T-helper 2 cell (primary cell): ENCODE data around the gene VWA8.
"Not testable (repeated sequence)": the region's sequence is repeated elsewhere in the genome, so short reads cannot be mapped to it uniquely, and the experiment has no call there.

Experiments used
- DNase-seq, 5 experiments: peaks; one replicate each; pipeline versions ENCODE4 v3.0.0 to v3.0.0-alpha.2; 2012 to 2022

The VWA8 gene

DNA sequence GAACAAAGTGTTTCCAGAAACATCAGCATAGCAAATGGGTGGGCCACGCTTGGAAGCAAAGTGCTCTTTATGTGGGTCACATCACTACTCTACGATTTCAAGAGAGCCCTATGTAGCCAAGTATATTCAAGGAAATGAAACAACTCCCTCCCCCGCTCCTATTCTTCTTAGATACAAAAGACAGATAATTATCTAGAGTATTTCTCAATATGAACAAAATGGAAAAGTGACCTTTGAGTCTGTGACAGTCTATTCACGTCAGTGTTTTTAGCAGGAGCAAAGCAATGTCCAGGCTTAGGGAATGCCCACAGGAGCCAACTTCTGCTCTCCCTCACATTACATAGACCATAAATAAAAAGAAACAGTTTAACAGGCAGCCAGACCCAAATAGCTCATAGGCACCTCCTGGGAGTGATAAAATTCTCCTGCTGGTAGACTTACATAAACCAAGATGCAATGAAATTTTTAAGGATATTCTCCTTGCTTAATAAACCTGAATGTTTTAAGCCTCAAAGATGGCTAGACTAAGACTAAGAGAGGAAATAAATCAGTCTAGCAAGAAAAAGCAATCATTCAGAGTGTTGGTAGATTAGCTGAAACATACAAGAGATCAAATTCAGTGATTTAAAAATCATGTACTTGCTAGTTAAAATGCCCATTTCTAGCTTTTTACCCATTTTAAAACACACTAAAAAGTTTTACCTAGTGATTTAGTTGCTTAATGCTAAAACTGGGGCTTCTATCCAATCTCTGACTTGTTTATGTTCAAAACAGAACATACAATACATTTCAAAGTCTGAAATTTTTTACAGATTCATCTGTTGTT lies 320.7 kb downstream of the VWA8 start:
- DNase-seq = no peak

- no peak for DNase-seq
These were observed 321.5 kb downstream of the VWA8 start for GRCh38 chr13:41639237-41639904.

DNA sequence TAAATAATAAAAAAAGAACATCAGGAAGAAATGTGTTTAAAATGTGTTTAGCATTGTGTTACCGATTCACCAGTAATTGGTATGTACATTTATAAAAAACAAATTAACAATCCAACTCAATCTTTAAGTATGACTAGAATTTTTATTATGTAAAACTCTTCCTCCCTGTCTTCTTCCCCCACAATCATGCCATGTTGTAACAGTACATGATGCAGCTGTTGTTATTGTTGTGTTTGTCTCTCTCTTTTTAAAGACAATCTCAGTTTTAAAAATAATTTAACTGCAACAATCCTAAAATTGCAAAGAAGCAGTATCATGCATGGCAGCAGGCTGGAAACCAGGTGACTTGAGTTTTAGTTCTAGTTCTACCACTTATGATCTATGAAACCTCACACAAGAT lies 323.3 kb downstream of the VWA8 start:
- no peak for DNase-seq

DNA sequence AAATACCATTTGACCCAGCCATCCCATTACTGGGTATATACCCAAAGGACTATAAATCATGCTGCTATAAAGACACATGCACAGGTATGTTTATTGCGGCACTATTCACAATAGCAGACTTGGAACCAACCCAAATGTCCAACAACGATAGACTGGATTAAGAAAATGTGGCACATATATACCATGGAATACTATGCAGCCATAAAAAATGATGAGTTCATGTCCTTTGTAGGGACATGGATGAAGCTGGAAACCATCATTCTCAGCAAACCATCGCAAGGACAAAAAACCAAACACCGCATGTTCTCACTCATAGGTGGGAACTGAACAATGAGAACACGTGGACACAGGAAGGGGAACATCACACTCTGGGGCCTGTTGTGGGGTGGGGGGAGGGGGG lies 323.9 kb downstream of the VWA8 start:
- DNase-seq = not testable (repeated sequence)

DNA sequence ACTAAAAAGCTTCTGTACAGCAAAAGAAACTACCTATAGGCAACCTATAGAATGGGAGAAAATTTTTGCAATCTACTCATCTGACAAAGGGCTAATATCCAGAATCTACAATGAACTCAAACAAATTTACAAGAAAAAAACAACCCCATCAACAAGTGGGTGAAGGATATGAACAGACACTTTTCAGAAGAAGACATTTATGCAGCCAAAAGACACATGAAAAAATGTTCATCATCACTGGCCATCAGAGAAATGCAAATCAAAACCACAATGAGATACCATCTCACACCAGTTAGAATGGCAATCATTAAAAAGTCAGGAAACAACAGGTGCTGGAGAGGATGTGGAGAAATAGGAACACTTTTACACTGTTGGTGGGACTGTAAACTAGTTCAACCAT lies 324.3 kb downstream of the VWA8 start:
- DNase-seq = not testable (repeated sequence)

DNA sequence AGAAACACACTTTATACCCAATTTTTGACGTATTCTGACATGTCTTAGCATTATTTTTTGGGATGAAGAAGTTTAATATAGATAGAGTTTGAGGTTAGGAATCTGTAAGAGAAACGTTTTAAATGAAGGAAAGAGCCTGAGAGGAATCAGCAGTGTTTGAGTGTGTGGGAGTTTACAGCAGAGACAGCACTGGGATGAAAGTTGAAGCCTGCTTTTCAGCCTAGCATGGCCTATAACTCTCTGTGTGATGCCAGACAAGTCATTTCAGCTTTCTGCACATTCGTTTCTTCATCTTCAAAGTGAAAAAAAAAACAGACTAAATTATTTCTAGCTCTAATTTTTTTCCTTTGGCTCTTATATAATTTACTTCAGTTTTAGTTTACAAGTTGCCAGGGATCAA lies 326.5 kb downstream of the VWA8 start:
- DNase-seq = no peak

GRCh38 chr13:41633776-41634175 lies 327.1 kb downstream of the VWA8 start:
- no peak for DNase-seq

- no peak for DNase-seq
These were observed 329.5 kb downstream of the VWA8 start for GRCh38 chr13:41631296-41631965.

DNA sequence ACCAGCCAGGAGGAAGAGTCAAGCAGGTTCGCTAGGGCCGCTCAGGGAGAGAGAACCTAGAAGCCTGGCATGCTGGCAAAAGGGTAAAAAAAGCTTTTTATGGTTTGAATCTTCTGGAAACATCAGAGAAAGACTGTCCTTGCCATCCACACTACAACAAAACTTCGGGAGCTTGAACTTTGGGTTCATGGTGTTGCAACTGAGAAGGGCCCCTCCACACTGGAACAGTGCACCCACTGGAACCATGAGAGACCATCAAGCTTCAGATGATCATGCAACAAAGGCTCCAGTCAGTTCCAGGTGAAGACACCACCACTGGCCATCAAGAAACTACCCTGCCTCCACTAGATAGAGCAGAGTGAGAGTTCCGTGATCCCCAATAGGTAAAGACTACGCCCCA lies 333.5 kb downstream of the VWA8 start:
- DNase-seq = no peak

DNA sequence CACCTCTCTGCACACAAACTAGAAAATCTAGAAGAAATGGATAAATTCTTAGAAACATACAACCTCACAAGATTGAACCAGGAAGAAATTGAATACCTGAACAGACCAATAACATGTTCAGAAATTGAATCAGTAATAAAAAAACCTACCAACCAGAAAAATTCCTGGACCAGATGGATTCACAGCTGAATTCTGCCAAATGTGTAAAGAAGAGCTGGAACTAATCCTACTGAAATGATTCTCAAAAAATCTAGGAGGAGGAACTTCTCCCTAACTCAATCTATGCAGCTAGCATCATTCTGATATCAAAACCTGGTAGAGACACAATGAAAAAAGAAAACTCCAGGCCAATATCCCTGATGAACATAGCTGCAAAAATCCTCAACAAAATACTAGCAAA lies 336.9 kb downstream of the VWA8 start:
- no peak for DNase-seq

- peak in 1 of 5 experiments; percentile 11 for DNase-seq
These were observed 338.2 kb downstream of the VWA8 start for GRCh38 chr13:41622432-41623429.

DNA sequence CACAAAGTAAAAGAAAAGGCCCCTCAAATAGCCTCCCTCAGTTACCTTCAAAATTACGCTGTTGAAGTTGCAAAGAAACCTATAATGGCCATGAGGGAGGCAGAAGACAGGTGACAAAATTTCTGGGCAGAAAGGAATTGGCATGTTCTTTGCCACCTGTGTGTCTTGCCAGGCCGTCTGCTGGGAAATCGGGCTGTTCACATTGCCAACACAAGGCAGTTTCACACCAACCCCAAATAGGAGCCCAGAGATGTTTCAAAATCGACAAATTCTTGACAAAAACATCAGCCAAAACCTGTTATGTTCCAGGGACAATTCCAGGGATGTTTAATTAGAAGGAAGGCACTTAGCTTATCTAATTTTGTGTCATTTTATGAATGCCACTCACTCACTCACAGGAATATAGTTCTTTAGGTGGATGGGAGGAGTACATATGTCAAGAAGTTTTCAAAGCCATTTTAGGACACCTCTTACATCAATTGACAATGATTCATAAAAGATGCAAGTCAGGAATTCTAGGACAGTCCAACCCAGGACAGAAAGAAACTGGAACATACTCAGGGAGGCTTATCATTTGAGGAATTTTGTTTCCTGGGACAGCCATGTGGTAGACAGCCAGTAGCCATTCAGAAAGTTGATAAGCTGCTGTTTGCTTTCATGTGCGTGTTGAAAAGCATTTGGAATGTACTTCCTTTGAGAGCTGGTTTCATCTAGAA lies 339.0 kb downstream of the VWA8 start:
- no peak for DNase-seq

DNA sequence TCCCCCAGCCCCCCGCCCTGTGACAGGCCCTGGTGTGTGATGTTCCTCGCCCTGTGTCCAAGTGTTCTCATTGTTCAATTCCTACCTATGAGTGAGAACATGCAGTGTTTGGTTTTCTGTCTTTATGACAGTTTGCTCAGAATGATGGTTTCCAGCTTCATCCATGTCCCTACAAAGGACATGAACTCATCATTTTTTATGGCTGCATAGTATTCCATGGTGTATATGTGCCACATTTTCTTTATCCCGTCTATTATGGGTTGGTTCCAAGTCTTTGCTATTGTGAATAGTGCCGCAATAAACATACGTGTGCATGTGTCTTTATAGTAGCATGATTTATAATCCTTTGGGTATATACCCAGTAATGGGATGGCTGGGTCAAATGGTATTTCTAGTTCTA lies 343.3 kb downstream of the VWA8 start:
- DNase-seq = not testable (repeated sequence)

DNA sequence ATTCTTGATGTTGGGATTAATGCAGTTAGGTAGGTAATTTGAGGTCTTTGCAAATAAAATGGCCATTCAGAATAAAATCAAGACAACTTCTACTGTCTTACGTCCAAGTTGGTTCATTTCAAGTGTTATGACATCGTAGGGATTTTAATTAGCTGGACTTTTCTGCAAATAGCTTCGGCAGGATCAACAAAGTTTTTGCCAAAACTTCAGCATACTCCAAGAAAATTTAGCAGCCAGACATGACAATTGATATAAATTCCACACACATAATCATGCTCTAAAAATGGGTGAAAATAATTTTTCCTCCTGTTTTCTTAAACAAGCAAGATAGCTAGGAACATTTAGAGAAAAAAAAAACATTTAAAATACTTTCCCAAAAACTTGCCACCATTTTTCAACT lies 344.8 kb downstream of the VWA8 start:
- no peak for DNase-seq

DNA sequence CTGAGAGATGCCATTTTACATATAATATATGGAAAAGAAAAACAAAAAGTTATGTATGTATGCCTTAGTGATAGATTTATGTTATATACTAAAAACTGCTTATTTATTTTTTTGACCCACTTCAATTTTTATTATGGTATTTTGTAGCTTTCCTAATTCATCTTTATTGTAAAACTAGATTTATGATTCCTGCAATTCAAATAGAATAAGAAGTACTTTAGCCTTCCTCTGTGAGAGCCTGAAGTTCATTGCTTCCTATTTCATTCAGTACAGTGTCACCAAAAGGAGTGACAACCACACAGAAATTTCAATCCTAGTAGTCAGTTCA lies 345.4 kb downstream of the VWA8 start:
- no peak for DNase-seq

GRCh38 chr13:41614671-41615527 lies 346.0 kb downstream of the VWA8 start:
- no peak for DNase-seq

DNA sequence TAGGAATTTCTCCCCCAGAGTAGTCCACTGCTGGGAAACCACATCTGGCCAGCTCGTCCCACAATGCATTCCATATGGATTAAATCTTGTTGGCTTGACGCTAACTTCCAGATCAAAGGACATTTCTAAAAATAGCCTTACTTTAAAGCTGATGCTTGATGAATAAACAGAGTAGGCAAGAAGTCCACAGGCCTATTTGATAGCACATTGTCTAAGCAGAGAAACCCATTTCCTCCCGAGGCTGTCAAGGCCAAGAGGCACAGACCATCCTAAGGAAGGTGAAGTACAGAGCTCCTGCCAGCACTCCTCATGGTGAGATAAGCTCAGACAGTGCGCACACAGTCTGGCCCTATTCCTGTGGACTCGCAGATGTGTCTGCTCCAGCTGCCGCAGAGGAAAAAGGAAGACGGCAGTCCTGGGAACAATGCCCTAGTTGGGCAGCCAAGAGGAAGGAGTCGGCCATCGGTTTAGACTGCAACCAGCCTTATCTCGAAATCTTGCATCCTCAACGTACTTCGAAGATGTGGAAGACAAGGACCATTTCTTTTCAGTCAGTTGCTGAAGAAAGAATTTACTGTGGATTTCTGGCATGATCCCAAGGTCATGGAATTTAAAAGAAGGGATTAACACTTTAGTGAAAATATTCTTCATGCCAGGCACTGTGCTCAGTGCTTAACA lies 346.8 kb downstream of the VWA8 start:
- no peak for DNase-seq

GRCh38 chr13:41613471-41613870 lies 347.4 kb downstream of the VWA8 start:
- DNase-seq = no peak

GRCh38 chr13:41611385-41611784 lies 349.5 kb downstream of the VWA8 start:
- no peak for DNase-seq

GRCh38 chr13:41610404-41610803 lies 350.5 kb downstream of the VWA8 start:
- DNase-seq = no peak
